Heart right ventricle (tissue), 16 donors: ENCODE measurements around the gene SUSD3. TPM values are rescaled to one million over a fixed set of nuclear protein-coding genes. Genes with fewer than 3 reads are reported as not detected.

Experiments
- ATAC-seq, 8 donors: fragments of 200-7000 bp; cut with Tn5 transposase; one replicate each; pipeline ENCODE4 v1.9.1; 2020; ENCODE audit warnings: mild to moderate bottlenecking in 8 of 8, moderate library complexity in 8 of 8, moderate number of reproducible peaks in 1 of 8
- DNase-seq, 2 donors: peaks; one replicate each; pipeline ENCODE4 v3.0.0-alpha.2; 2020
- H3K27ac ChIP-seq, 10 donors: fragments of 200-600 bp; sonication (generic) in 2 of 10; one replicate each; pipeline versions ENCODE4 v1.5.0 to v1.8.0; 2020 to 2022; ENCODE audit warnings: mild to moderate bottlenecking in 3 of 10
- H3K27me3 ChIP-seq, 7 donors: fragments of 200-600 bp; one replicate each; pipeline ENCODE4 v1.8.0; 2021 to 2022; ENCODE audit warnings: mild to moderate bottlenecking in 2 of 7
- H3K36me3 ChIP-seq, 9 donors: fragments of 200-600 bp; sonication (generic) in 1 of 9; one replicate each; pipeline versions ENCODE4 v1.5.0 to v1.8.0; 2020 to 2022; ENCODE audit warnings: mild to moderate bottlenecking in 2 of 9
- H3K4me1 ChIP-seq, 9 donors: fragments of 200-600 bp; sonication (generic) in 1 of 9; one replicate each; pipeline versions ENCODE4 v1.5.0 to v1.8.0; 2020 to 2022; ENCODE audit warnings: mild to moderate bottlenecking in 4 of 9
- H3K4me3 ChIP-seq, 10 donors: fragments of 200-600 bp; sonication (generic) in 2 of 10; one replicate each; pipeline versions ENCODE4 v1.5.0 to v1.8.0; 2020 to 2022; ENCODE audit warnings: mild to moderate bottlenecking in 7 of 10, moderate library complexity in 2 of 10
- H3K9me3 ChIP-seq, 11 donors: fragments of 200-600 bp in 10 of 11; sonication (generic) in 2 of 11; one replicate each; pipeline versions ENCODE4 v1.5.0 to v1.8.0; 2013 to 2022; ENCODE audit warnings: mild to moderate bottlenecking in 2 of 11, control low read depth in 1 of 11, moderate library complexity in 1 of 11
- WGBS, 2 donors: extraction: QIAGEN DNeasy Blood & Tissue Kit; methylation state at CpG; one replicate each; pipeline ENCODE4 v1.1.7; 2013; ENCODE audit warnings: inconsistent platforms in 1 of 2; 5-methylcytosine and 5-hydroxymethylcytosine counted together
- intact Hi-C, 10 donors: fragments of 100-400 bp; cut with DNase I; formaldehyde crosslinking; loops; one replicate each; pipeline versions ENCODE4 v1.11.1 to v1.14.2; 2022
- polyA plus RNA-seq, 2 donors: library from polyadenylated mRNA; stranded (reverse); fragments of 200-250 nt; gene quantifications; one replicate each; pipeline ENCODE4 v1.2.3, GENCODE V29; 2013
- total RNA-seq, 10 donors: library from RNA; stranded (reverse); fragmentation: NEBNext Ultra II Directional in 3 of 10; extraction: Animal tissue kit (Norgen Biotek cat#: 25700) in 3 of 10; gene quantifications; one replicate each; pipeline versions ENCODE4 v1.2.1 to v1.2.4, GENCODE V29; 2021 to 2023
- TF ChIP-seq, protein P1 (sequence below), 9 donors: fragments of 200-600 bp; sonication (generic) in 2 of 9; IDR thresholded peaks; one replicate each; pipeline versions ENCODE4 v1.5.0 to v1.8.0; 2021 to 2022; ENCODE audit warnings: antibody characterized with exemption in 9 of 9, mild to moderate bottlenecking in 5 of 9, moderate library complexity in 1 of 9
- donor health status: Arrhythmogenic right ventricular cardiomyopathy.
- donor health status: ischemic (EF 13 %, LVEDD 7.1; RV severe dilation, severe dysfunction).
- donor health status: healthy with polysubstance abuse.
- donor health status: DM: no; HTN: yes; CAD: no.
- donor health status: DM: no; HTN: no; CAD: no.
- donor health status: ischemic (EF 25% LVEDD 6.9; RV normal size, moderate dysfunction).
- donor health status: ischemic (EF 25% LVEDD 5.7; RV mildly dilated, moderate dysfunction).
- donor health status: healthy.
- donor health status: DM: yes; HTN: yes; CAD: no.
- donor health status: Ischemic cardiomyopathy.
- donor health status: ischemic (EF 35%, LVEDD 5.7; RV mildly dilated, moderate dysfunction).
- donor health status: nonischemic (EF 11% LVEDD 7.7; RV severe dilation, severe dysfunction).
- donor health status: DM: yes; HTN: yes; CAD: no.
- donor health status: PGD.
- donor health status: ischemic (EF 29% LVEDD 5.4; RV normal size, mild dysfunction).
- donor health status: nonischemic (EF 23%, LVEDD 6.1; RV moderate dilation, normal function).

The SUSD3 gene
- total and polyA plus RNA-seq, 12 donors: 0.40 to 2.1 (median 0.79) TPM; not detected in 1

- Histone ChIP-seq H3K9me3 (no peaks in the 10 kb centered on the region), H3K4me3 (no peak overlapping the region), H3K27ac (peak overlapping the region in 7 of 10 donors; percentile 13 to 91 (median 53)), H3K27me3 (no peaks in the 10 kb centered on the region), H3K36me3 (peaks cover 0 to 37% (median 19%) of the 10 kb centered on the region in 9 donors), H3K4me1 (peaks cover 10 to 65% (median 18%) of the 10 kb centered on the region in 9 donors)
- 67 to 86% methylated on average over 5 of the region's 5 CpGs for WGBS, 2 donors
- peak in 1 of 8 donors; percentile 1 for ATAC-seq
- TF ChIP-seq, protein P1, sequence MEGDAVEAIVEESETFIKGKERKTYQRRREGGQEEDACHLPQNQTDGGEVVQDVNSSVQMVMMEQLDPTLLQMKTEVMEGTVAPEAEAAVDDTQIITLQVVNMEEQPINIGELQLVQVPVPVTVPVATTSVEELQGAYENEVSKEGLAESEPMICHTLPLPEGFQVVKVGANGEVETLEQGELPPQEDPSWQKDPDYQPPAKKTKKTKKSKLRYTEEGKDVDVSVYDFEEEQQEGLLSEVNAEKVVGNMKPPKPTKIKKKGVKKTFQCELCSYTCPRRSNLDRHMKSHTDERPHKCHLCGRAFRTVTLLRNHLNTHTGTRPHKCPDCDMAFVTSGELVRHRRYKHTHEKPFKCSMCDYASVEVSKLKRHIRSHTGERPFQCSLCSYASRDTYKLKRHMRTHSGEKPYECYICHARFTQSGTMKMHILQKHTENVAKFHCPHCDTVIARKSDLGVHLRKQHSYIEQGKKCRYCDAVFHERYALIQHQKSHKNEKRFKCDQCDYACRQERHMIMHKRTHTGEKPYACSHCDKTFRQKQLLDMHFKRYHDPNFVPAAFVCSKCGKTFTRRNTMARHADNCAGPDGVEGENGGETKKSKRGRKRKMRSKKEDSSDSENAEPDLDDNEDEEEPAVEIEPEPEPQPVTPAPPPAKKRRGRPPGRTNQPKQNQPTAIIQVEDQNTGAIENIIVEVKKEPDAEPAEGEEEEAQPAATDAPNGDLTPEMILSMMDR (IDR thresholded peaks at IDR 0.05): no peak
- intact Hi-C loops: no loop called here
- DNase-seq: no peak
Observed at GRCh38 chr9:93119703-93119952, 61.1 kb downstream of the SUSD3 start.

DNA sequence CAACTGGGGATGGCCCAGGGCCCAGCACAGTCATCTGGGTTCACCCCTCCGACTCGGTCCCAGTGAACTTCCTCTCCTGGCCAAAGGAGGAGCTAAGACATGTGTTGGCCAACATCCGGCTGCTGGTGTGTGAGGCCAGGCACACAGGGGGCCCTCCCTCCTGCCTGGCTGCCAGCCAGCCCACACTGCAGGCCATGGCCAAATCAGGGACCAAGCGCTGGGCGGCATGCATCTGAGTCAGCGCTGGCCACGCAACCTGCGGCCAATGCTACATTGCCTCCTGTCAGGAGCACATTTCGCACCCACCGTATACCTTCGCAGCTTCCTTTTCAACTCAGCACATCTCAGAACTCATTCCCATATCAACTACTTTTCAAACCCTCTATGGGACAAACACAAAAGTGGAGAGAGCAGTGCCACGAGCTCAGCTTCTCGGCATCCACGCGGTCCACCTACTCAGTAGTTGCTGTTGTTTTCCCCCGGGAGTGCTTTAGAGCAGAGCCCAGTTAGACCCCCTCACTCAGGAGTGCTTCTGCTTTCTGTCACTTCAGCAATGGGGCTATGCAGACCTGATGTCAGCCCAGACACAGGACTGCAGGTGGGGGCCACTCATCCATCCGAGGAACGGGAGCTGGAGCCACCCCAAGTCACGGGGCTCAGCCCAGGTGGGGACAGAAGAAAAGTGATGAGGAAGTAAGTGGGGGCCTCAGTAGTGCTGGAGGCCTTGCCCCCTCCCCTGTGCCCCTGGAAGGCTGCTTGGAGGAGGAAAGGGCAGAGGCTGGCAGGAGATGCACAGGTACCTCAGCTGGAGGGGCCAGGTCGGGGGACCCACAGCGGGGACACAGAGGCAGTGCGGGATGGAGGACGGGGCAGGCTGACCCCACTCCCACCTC lies 61.7 kb downstream of the SUSD3 start:
- WGBS, 2 donors: 43 to 44% methylated on average over 23 of the region's 23 CpGs
- TF ChIP-seq, protein P1 (IDR thresholded peaks at IDR 0.05): peak in 7 of 9 donors; percentile 38 to 57 (median 52)
- Histone ChIP-seq H3K27me3 (no peaks in the 10 kb centered on the region), H3K36me3 (peaks cover 0 to 42% (median 21%) of the 10 kb centered on the region in 9 donors), H3K4me3 (no peak overlapping the region), H3K27ac (peak overlapping the region in 8 of 10 donors; percentile 13 to 91 (median 54)), H3K4me1 (peaks cover 10 to 65% (median 18%) of the 10 kb centered on the region in 9 donors), H3K9me3 (no peaks in the 10 kb centered on the region)
- intact Hi-C loops: no loop called here
- peak; percentile 87 to 94 (median 90) for ATAC-seq
- DNase-seq: peak; percentile 89 to 92

- intact Hi-C loops: no loop called here
- Histone ChIP-seq H3K27ac (peak overlapping the region in 5 of 10 donors; percentile 15 to 91 (median 53)), H3K4me1 (peaks cover 10 to 71% (median 18%) of the 10 kb centered on the region in 9 donors), H3K36me3 (peaks cover 0 to 49% (median 24%) of the 10 kb centered on the region in 9 donors), H3K9me3 (no peaks in the 10 kb centered on the region), H3K4me3 (no peak overlapping the region), H3K27me3 (no peaks in the 10 kb centered on the region)
- 92 to 95% methylated on average over 10 to 11 of the region's 11 CpGs for whole genome bisulfite sequencing, 2 donors
- ATAC-seq (no peak), DNase-seq (no peak)
- TF ChIP-seq, protein P1 (IDR thresholded peaks at IDR 0.05): no peak
Observed at GRCh38 chr9:93120846-93121315, 62.4 kb downstream of the SUSD3 start.

- Histone ChIP-seq H3K36me3 (peaks cover 0 to 56% (median 24%) of the 10 kb centered on the region in 9 donors), H3K27me3 (no peaks in the 10 kb centered on the region), H3K27ac (peak overlapping the region in 4 of 10 donors; percentile 15 to 91 (median 62)), H3K9me3 (no peaks in the 10 kb centered on the region), H3K4me1 (peaks cover 14 to 72% (median 22%) of the 10 kb centered on the region in 9 donors), H3K4me3 (no peak overlapping the region)
- intact Hi-C loops: no loop called here
- ATAC-seq (no peak), DNase-seq (no peak)
- WGBS, 2 donors: 91% methylated on average over 20 of the region's 20 CpGs
- TF ChIP-seq, protein P1 (IDR thresholded peaks at IDR 0.05): no peak
Observed at GRCh38 chr9:93121316-93122241, 63.1 kb downstream of the SUSD3 start.
